Fibroblast of pulmonary artery (primary cell): Measurements from ENCODE around the gene PRDM12.

Experiments used
- DNase-seq: peaks from one replicate; pipeline ENCODE4 v3.0.0-alpha.2; 2010; ENCODE audit warnings: low read depth
- H3K4me3 ChIP-seq: replicated peaks from 2 replicates; pipeline ENCODE4 v1.5.1; 2011; ENCODE audit warnings: low read depth, mild to moderate bottlenecking, control low read depth, low read length, moderate library complexity
- TF ChIP-seq, protein P1 (sequence below): IDR thresholded peaks from 2 replicates; pipeline ENCODE4 v1.5.1; 2011; ENCODE audit warnings: mild to moderate bottlenecking, control low read depth, low read length, inconsistent platforms; ENCODE audit errors: missing control alignments

PRDM12 gene

GRCh38 chr9:130664251-130665028 is at the start of gene PRDM12:
Gene PRDM12 (plus strand): TSS chr9:130664594. CDS start chr9:130664654, 60 bp downstream.
- TF ChIP-seq, protein P1, sequence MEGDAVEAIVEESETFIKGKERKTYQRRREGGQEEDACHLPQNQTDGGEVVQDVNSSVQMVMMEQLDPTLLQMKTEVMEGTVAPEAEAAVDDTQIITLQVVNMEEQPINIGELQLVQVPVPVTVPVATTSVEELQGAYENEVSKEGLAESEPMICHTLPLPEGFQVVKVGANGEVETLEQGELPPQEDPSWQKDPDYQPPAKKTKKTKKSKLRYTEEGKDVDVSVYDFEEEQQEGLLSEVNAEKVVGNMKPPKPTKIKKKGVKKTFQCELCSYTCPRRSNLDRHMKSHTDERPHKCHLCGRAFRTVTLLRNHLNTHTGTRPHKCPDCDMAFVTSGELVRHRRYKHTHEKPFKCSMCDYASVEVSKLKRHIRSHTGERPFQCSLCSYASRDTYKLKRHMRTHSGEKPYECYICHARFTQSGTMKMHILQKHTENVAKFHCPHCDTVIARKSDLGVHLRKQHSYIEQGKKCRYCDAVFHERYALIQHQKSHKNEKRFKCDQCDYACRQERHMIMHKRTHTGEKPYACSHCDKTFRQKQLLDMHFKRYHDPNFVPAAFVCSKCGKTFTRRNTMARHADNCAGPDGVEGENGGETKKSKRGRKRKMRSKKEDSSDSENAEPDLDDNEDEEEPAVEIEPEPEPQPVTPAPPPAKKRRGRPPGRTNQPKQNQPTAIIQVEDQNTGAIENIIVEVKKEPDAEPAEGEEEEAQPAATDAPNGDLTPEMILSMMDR: no peak
- no peak for DNase-seq
- no peak within 1 kb of the TSS for H3K4me3 ChIP-seq

DNA sequence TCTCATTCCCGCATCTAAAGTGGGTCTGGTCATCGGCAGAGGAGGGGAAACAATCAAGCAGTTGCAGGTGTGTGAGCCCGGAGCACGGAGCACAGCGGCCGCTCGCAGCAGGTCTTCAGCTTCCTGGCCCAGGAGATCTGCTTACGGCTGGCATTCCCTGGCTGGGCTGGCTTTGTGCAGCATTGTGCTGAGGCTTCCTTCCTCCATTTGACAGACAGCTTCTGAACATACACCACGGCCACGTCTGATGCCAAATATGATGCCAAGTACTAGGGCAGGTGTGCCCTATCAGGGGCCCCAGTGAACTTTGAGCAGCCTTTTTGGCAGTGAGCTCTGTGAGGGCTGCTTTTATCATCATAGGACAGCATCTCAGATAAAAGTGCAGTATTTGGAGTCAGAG is 47.9 kb upstream of the PRDM12 start:
- H3K4me3 ChIP-seq: no peak overlapping the region
- TF ChIP-seq, protein P1: no peak
- no peak for DNase-seq

GRCh38 chr9:130623466-130623865 is 40.9 kb upstream of the PRDM12 start:
- no peak for DNase-seq
- H3K4me3 ChIP-seq: no peak overlapping the region
- TF ChIP-seq, protein P1: no peak

DNA sequence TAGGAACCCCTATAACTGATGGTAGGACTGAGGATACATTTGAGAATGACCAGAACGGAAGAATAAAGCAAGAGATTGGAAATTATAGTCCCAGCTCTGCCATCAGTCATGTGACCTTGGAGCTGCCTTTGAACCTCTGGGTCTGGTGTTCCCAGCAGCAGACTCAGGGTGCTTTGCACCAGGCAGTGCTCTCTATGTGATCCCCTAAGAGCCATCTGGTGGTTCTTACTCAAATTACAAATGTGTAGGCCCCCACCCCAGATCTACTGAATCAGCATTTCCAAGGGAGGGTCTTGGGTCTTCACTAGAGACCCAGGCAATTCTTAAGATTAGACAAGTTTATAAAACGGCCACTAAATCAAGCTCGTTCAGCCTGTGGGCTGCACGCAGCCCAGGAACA is 40.2 kb upstream of the PRDM12 start:
- DNase-seq: no peak
- no peak overlapping the region for H3K4me3 ChIP-seq
- TF ChIP-seq, protein P1: no peak

DNA sequence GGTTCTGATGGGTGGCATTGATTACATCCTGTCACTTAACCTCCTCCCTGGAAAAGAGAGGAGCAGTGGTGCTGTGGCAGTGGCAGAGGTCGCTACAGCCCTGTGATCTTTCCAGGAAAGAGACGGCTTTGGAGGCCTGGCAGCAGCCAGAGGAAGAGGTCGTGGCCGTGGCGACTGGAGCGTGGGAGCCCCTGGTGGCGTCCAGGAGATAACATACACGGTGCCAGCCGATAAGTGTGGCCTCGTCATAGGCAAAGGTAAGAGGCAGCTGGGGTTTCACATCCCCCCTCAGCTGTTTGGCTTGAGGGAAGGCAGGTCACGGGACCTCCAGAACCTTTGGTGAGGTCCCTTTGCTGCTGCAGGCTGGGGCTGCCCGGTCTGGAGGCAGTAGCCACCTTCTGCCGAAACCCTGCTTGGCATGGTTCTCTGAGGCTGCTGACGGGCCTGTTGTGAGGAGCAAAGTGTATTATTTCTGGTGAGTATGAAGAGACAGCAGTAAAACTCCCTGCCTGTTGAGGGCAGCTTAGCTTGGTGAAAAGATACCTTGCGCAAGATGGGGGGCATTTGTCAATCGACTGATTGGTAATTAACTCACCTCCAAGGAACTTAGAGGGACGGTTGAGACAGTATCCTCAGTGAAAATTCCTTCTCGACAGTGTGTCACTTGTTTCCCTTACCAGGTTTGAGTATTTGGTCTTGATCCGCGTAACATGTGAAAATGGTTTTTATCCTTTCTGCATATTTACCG is 38.0 kb upstream of the PRDM12 start:
- DNase-seq: no peak
- H3K4me3 ChIP-seq: no peak overlapping the region
- TF ChIP-seq, protein P1: no peak

DNA sequence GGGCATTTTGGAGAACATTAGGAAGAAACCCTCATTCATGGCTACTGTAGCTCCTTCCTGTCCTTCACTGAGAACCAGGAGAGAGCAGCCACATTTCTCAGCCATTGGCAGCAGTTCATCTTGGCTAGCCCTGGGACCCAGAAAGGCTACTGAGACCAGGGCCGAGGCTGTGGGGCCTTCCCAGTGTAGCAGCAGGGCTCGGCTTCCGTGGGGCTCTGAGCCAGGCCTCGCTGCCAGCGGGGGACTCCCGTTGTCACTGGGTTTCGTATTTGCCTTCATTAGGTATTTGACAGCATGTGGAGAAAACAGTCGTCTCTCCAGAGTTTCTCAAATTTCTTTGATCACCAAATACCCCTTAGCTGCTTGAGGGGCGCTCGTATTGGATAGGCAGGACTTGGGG is 37.3 kb upstream of the PRDM12 start:
- TF ChIP-seq, protein P1: no peak
- no peak overlapping the region for H3K4me3 ChIP-seq
- no peak for DNase-seq
